ENCODE results near the gene PAX3.

DNA sequence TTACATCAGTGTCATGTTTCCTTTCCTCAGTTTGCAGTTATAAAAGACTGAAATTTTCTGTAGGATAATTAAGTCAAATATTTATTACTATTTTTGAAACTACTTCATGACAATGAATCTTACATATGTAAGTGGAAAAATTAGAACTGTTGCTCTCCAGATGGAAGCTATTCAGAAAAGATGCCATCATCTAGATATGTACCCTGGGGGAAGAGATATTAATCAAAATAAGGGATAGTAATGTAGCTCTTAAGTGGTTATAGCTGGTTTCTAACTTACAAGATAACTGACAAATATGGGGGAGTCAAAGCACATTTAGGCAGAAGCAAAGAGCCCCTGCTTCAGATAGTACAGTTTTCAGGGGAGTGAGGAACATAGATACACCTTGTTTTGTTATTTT is 38.1 kb upstream of the PAX3 start:
- TF ChIP-seq, protein P1, sequence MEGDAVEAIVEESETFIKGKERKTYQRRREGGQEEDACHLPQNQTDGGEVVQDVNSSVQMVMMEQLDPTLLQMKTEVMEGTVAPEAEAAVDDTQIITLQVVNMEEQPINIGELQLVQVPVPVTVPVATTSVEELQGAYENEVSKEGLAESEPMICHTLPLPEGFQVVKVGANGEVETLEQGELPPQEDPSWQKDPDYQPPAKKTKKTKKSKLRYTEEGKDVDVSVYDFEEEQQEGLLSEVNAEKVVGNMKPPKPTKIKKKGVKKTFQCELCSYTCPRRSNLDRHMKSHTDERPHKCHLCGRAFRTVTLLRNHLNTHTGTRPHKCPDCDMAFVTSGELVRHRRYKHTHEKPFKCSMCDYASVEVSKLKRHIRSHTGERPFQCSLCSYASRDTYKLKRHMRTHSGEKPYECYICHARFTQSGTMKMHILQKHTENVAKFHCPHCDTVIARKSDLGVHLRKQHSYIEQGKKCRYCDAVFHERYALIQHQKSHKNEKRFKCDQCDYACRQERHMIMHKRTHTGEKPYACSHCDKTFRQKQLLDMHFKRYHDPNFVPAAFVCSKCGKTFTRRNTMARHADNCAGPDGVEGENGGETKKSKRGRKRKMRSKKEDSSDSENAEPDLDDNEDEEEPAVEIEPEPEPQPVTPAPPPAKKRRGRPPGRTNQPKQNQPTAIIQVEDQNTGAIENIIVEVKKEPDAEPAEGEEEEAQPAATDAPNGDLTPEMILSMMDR (IDR thresholded peaks at IDR 0.05; ENCODE audit: low read length), result no peak
- TF ChIP-seq EZH2phosphoT487 (IDR thresholded peaks at IDR 0.05; ENCODE audit: low read length) (no peak), EZH2 (optimal IDR thresholded peaks at IDR 0.05; ENCODE audit: low read depth, low read length) (no peak)

Measured in MM.1S (cell line).